HepG2 (cell line): ENCODE data around the gene SPATA25. TPM values are rescaled to one million over a fixed set of nuclear protein-coding genes. Genes with fewer than 3 reads are reported as not detected.

Source experiments
- CHCHD3 ChIP-seq: sonication (generic); formaldehyde crosslinking; IDR thresholded peaks from 2 replicates; pipeline ENCODE4 v1.8.0; 2022; ENCODE audit warnings: mild to moderate bottlenecking, missing genetic modification reagents, moderate library complexity
- ISL2 ChIP-seq: sonication (generic); formaldehyde crosslinking; IDR thresholded peaks from 2 replicates; pipeline ENCODE4 v1.5.0; 2020; ENCODE audit warnings: missing genetic modification reagents
- PAF1 ChIP-seq: IDR thresholded peaks from 2 replicates; pipeline ENCODE4 v1.6.1; 2016; ENCODE audit warnings: missing genetic modification reagents, missing compliant biosample characterization
- SNAPC2 ChIP-seq: sonication (generic); formaldehyde crosslinking; IDR thresholded peaks from 2 replicates; pipeline ENCODE4 v1.8.1; 2022; ENCODE audit warnings: mild to moderate bottlenecking, missing genetic modification reagents
- ZNF160 ChIP-seq: sonication (generic); formaldehyde crosslinking; IDR thresholded peaks from 2 replicates; pipeline ENCODE4 v1.8.0; 2022; ENCODE audit warnings: mild to moderate bottlenecking, inconsistent platforms, missing genetic modification reagents
- ZNF20 ChIP-seq: sonication (generic); formaldehyde crosslinking; IDR thresholded peaks from 2 replicates; pipeline ENCODE4 v1.4.0; 2020; ENCODE audit warnings: mild to moderate bottlenecking, moderate library complexity, missing genetic modification reagents
- ZNF44 ChIP-seq: sonication (generic); formaldehyde crosslinking; IDR thresholded peaks from 2 replicates; pipeline ENCODE4 v1.5.1; 2020; ENCODE audit warnings: mild to moderate bottlenecking, missing genetic modification reagents
- ZNF772 ChIP-seq: sonication (generic); formaldehyde crosslinking; IDR thresholded peaks from 2 replicates; pipeline ENCODE4 v1.5.0; 2020; ENCODE audit warnings: mild to moderate bottlenecking, missing genetic modification reagents
- polyA plus RNA-seq, 8 experiments: library from polyadenylated mRNA; depleted of rRNA in 3 of 8; stranded (reverse) in 7 of 8; unstranded in 1 of 8; fragments of >200 nt; fragmentation: Illumina TruSeq in 4 of 8; extraction: Trizol in 4 of 8; gene quantifications; 2 replicates each; pipeline versions ENCODE4 v1.2.1 to v1.2.3, GENCODE V29; 2011 to 2016; ENCODE audit warnings: low read depth in 4 of 8, missing spikeins in 1 of 8, mixed read lengths in 1 of 8; ENCODE audit not compliant: insufficient read depth in 1 of 8
- total RNA-seq, 5 experiments: library from RNA; depleted of rRNA; stranded (reverse); fragments of >200 nt; fragmentation: Illumina TruSeq; extraction: Trizol; gene quantifications; 2 replicates each; pipeline ENCODE4 v1.2.3, GENCODE V29; 2016; ENCODE audit warnings: low read depth in 1 of 5
- TF ChIP-seq, protein P1 (sequence below): sonication (generic); formaldehyde crosslinking; IDR thresholded peaks from 2 replicates; pipeline ENCODE4 v1.4.0; 2020; ENCODE audit warnings: missing genetic modification reagents, mild to moderate bottlenecking, borderline replicate concordance
- TF ChIP-seq, protein P2 (sequence below): sonication (generic); formaldehyde crosslinking; IDR thresholded peaks from 2 replicates; pipeline ENCODE4 v1.4.0; 2020; ENCODE audit warnings: missing genetic modification reagents
- TF ChIP-seq, protein P3 (sequence below): sonication (generic); formaldehyde crosslinking; IDR thresholded peaks from 2 replicates; pipeline ENCODE4 v1.9.0; 2021; ENCODE audit warnings: mild to moderate bottlenecking, missing genetic modification reagents
- TF ChIP-seq, protein P4 (sequence below): sonication (generic); formaldehyde crosslinking; IDR thresholded peaks from 2 replicates; pipeline ENCODE4 v1.5.0; 2020; ENCODE audit warnings: missing genetic modification reagents
- TF ChIP-seq, protein P5 (sequence below): sonication (generic); formaldehyde crosslinking; IDR thresholded peaks from 2 replicates; pipeline ENCODE4 v1.4.0; 2020; ENCODE audit warnings: missing genetic modification reagents

SPATA25 gene
- total and polyA plus RNA-seq, 2 of the 13 experiments (the other 11 are each of a cell fraction or from before 2014, with no cell fraction given): 4.8 to 7.6 TPM

DNA sequence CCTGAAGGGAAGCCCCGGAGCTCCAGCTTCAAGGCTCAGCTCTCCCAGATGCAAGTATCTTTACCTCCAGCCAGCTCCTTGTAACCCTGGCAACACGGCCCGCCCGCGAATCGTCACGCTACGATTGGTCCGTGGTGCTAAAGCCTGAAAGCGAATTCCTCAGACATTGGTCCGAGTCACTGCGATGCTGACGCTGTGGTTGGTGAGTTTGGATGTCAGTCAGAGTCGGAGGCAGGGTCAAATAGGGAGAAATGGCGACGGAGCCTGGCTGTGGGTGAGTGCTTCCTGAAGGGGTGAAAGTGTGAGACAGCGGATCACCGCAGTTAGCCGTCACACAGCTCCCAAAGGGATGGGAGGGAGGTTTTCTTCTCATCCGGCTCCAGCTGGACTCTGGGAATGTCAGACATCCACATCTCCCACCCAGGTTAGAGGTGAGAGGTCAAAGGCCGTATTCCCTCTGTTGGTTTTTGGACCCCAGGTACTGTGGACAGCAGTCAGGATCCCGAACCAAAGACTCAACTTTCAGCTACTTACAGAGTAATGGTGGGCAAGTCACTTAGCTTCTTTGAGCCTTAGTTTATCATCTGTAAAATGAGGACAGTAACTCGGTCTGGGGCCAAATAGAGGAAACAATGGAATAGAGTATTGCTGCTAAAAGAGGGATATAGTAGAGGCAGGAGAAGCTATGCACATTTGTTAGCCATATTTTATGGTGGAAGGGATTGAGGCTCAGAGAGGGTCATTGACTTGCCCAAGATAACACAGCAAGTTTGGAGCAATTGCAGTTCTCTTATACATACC is 6.2 kb downstream of the SPATA25 start, which contains the start of gene ZSWIM1 (continued):
- TF ChIP-seq, protein P1, sequence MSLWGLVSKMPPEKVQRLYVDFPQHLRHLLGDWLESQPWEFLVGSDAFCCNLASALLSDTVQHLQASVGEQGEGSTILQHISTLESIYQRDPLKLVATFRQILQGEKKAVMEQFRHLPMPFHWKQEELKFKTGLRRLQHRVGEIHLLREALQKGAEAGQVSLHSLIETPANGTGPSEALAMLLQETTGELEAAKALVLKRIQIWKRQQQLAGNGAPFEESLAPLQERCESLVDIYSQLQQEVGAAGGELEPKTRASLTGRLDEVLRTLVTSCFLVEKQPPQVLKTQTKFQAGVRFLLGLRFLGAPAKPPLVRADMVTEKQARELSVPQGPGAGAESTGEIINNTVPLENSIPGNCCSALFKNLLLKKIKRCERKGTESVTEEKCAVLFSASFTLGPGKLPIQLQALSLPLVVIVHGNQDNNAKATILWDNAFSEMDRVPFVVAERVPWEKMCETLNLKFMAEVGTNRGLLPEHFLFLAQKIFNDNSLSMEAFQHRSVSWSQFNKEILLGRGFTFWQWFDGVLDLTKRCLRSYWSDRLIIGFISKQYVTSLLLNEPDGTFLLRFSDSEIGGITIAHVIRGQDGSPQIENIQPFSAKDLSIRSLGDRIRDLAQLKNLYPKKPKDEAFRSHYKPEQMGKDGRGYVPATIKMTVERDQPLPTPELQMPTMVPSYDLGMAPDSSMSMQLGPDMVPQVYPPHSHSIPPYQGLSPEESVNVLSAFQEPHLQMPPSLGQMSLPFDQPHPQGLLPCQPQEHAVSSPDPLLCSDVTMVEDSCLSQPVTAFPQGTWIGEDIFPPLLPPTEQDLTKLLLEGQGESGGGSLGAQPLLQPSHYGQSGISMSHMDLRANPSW (CRISPR knock-in tag): 0 out of 2 replicates have a peak, but pooled peaks have one; percentile 41
- TF ChIP-seq, protein P2, sequence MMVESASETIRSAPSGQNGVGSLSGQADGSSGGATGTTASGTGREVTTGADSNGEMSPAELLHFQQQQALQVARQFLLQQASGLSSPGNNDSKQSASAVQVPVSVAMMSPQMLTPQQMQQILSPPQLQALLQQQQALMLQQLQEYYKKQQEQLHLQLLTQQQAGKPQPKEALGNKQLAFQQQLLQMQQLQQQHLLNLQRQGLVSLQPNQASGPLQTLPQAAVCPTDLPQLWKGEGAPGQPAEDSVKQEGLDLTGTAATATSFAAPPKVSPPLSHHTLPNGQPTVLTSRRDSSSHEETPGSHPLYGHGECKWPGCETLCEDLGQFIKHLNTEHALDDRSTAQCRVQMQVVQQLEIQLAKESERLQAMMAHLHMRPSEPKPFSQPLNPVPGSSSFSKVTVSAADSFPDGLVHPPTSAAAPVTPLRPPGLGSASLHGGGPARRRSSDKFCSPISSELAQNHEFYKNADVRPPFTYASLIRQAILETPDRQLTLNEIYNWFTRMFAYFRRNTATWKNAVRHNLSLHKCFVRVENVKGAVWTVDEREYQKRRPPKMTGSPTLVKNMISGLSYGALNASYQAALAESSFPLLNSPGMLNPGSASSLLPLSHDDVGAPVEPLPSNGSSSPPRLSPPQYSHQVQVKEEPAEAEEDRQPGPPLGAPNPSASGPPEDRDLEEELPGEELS (CRISPR knock-in tag): 0 out of 2 replicates have a peak, but pooled peaks have one; percentile 58
- TF ChIP-seq ZNF44 (CRISPR knock-in tag): peak; percentile 92
- TF ChIP-seq ZNF160: peak; percentile 71; the same call in 1 of the 2 replicates
- TF ChIP-seq ZNF20 (CRISPR knock-in tag): no peak
- TF ChIP-seq, protein P3, sequence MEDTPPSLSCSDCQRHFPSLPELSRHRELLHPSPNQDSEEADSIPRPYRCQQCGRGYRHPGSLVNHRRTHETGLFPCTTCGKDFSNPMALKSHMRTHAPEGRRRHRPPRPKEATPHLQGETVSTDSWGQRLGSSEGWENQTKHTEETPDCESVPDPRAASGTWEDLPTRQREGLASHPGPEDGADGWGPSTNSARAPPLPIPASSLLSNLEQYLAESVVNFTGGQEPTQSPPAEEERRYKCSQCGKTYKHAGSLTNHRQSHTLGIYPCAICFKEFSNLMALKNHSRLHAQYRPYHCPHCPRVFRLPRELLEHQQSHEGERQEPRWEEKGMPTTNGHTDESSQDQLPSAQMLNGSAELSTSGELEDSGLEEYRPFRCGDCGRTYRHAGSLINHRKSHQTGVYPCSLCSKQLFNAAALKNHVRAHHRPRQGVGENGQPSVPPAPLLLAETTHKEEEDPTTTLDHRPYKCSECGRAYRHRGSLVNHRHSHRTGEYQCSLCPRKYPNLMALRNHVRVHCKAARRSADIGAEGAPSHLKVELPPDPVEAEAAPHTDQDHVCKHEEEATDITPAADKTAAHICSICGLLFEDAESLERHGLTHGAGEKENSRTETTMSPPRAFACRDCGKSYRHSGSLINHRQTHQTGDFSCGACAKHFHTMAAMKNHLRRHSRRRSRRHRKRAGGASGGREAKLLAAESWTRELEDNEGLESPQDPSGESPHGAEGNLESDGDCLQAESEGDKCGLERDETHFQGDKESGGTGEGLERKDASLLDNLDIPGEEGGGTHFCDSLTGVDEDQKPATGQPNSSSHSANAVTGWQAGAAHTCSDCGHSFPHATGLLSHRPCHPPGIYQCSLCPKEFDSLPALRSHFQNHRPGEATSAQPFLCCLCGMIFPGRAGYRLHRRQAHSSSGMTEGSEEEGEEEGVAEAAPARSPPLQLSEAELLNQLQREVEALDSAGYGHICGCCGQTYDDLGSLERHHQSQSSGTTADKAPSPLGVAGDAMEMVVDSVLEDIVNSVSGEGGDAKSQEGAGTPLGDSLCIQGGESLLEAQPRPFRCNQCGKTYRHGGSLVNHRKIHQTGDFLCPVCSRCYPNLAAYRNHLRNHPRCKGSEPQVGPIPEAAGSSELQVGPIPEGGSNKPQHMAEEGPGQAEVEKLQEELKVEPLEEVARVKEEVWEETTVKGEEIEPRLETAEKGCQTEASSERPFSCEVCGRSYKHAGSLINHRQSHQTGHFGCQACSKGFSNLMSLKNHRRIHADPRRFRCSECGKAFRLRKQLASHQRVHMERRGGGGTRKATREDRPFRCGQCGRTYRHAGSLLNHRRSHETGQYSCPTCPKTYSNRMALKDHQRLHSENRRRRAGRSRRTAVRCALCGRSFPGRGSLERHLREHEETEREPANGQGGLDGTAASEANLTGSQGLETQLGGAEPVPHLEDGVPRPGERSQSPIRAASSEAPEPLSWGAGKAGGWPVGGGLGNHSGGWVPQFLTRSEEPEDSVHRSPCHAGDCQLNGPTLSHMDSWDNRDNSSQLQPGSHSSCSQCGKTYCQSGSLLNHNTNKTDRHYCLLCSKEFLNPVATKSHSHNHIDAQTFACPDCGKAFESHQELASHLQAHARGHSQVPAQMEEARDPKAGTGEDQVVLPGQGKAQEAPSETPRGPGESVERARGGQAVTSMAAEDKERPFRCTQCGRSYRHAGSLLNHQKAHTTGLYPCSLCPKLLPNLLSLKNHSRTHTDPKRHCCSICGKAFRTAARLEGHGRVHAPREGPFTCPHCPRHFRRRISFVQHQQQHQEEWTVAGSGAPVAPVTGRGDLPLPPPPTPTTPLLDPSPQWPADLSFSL (CRISPR knock-in tag): no peak
- TF ChIP-seq, protein P4, sequence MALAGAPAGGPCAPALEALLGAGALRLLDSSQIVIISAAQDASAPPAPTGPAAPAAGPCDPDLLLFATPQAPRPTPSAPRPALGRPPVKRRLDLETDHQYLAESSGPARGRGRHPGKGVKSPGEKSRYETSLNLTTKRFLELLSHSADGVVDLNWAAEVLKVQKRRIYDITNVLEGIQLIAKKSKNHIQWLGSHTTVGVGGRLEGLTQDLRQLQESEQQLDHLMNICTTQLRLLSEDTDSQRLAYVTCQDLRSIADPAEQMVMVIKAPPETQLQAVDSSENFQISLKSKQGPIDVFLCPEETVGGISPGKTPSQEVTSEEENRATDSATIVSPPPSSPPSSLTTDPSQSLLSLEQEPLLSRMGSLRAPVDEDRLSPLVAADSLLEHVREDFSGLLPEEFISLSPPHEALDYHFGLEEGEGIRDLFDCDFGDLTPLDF: no peak
- peak; percentile 81 for TF ChIP-seq SNAPC2 (CRISPR knock-in tag)
- TF ChIP-seq ISL2 (CRISPR knock-in tag): peak; percentile 59; the same call in 1 of the 2 replicates
- no peak for TF ChIP-seq CHCHD3 (CRISPR knock-in tag)
- peak; percentile 69; the same call in 1 of the 2 replicates for TF ChIP-seq PAF1
- TF ChIP-seq, protein P5, sequence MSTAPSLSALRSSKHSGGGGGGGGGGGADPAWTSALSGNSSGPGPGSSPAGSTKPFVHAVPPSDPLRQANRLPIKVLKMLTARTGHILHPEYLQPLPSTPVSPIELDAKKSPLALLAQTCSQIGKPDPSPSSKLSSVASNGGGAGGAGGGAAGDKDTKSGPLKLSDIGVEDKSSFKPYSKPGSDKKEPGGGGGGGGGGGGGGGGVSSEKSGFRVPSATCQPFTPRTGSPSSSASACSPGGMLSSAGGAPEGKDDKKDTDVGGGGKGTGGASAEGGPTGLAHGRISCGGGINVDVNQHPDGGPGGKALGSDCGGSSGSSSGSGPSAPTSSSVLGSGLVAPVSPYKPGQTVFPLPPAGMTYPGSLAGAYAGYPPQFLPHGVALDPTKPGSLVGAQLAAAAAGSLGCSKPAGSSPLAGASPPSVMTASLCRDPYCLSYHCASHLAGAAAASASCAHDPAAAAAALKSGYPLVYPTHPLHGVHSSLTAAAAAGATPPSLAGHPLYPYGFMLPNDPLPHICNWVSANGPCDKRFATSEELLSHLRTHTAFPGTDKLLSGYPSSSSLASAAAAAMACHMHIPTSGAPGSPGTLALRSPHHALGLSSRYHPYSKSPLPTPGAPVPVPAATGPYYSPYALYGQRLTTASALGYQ (CRISPR knock-in tag): peak; percentile 52; the same call in 1 of the 2 replicates
- no peak; the same call in 1 of the 2 replicates for TF ChIP-seq ZNF772 (CRISPR knock-in tag)
